ENCODE results near the gene OXA1L.

DNA sequence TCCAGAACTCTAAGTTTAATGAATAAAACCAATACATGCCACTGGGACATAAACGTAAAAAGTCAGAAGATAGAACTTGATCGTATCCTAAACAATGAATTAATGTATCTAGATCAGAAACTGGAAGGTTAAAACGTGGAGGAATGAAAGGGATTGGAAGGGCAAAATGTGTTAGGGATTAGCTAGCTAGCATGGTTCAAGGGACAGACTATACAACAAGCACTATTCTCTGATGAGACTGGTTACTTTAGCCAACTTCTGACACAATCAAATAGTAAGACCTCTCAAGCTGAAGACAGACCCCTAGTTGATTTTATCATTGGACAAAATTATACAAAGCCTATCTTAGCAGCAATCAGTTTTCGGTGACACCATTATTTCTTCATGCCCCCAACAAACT lies 18.7 kb upstream of the OXA1L start:
- TF ChIP-seq, protein P1, sequence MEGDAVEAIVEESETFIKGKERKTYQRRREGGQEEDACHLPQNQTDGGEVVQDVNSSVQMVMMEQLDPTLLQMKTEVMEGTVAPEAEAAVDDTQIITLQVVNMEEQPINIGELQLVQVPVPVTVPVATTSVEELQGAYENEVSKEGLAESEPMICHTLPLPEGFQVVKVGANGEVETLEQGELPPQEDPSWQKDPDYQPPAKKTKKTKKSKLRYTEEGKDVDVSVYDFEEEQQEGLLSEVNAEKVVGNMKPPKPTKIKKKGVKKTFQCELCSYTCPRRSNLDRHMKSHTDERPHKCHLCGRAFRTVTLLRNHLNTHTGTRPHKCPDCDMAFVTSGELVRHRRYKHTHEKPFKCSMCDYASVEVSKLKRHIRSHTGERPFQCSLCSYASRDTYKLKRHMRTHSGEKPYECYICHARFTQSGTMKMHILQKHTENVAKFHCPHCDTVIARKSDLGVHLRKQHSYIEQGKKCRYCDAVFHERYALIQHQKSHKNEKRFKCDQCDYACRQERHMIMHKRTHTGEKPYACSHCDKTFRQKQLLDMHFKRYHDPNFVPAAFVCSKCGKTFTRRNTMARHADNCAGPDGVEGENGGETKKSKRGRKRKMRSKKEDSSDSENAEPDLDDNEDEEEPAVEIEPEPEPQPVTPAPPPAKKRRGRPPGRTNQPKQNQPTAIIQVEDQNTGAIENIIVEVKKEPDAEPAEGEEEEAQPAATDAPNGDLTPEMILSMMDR (conservative IDR thresholded peaks at IDR 0.05), result no peak
- no peak for TF ChIP-seq ZFX (IDR thresholded peaks at IDR 0.05)
